H1 (cell line): ENCODE data around the gene MASP1. TPM values are rescaled to one million over a fixed set of nuclear protein-coding genes. Genes with fewer than 3 reads are reported as not detected.

Source experiments
- CTCF ChIA-PET: fragments of 300-600 bp; sonication (Branson Sonifier 250); formaldehyde crosslinking; loops from one replicate; lab custom pipeline; 2021; ENCODE audit not compliant: partially characterized antibody; lab: Charles Lee
- POLR2A ChIA-PET: fragments of 300-600 bp; sonication (Branson Sonifier 250); formaldehyde crosslinking; loops from one replicate; lab custom pipeline; 2021; ENCODE audit warnings: inconsistent platforms; ENCODE audit not compliant: partially characterized antibody; lab: Charles Lee
- DNase-seq, 2 experiments: peaks; one replicate each; pipeline versions ENCODE4 v3.0.0 to v3.0.0-alpha.2; 2010 to 2022; ENCODE audit warnings: low spot score in 2 of 2, low read depth in 1 of 2, mixed read lengths in 1 of 2
- FAIRE-seq: peaks from 2 replicates; lab custom pipeline; 2011; peaks lifted over from hg19 to GRCh38; lab: Jason Lieb, UNC
- H2AFZ ChIP-seq: 2 replicates; pipeline ENCODE4 v1.8.1; 2012; ENCODE audit warnings: low read length, inconsistent platforms
- H2AK5ac ChIP-seq: 2 replicates; pipeline ENCODE4 v1.6.1; 2013; ENCODE audit warnings: low read depth, low read length
- H2BK120ac ChIP-seq: replicated peaks from 2 replicates; pipeline ENCODE3; 2013; ENCODE audit warnings: low read depth, low read length, inconsistent platforms
- H2BK12ac ChIP-seq: 2 replicates; pipeline ENCODE4 v1.6.1; 2013; ENCODE audit warnings: low read depth, low read length
- H2BK15ac ChIP-seq: 2 replicates; pipeline ENCODE4 v1.6.1; 2013; ENCODE audit warnings: low read length
- H2BK20ac ChIP-seq: 2 replicates; pipeline ENCODE4 v1.6.1; 2013; ENCODE audit warnings: low read length
- H2BK5ac ChIP-seq: 2 replicates; pipeline ENCODE4 v1.6.1; 2013; ENCODE audit warnings: low read depth, low read length
- H3K14ac ChIP-seq: 2 replicates; pipeline ENCODE4 v1.6.1; 2013; ENCODE audit warnings: inconsistent platforms; ENCODE audit not compliant: insufficient read length
- H3K18ac ChIP-seq: 2 replicates; pipeline ENCODE4 v1.6.1; 2013; ENCODE audit warnings: low read length; ENCODE audit errors: extremely low read depth
- H3K23ac ChIP-seq: 2 replicates; pipeline ENCODE4 v1.6.1; 2013; ENCODE audit warnings: inconsistent platforms; ENCODE audit not compliant: insufficient read length
- H3K23me2 ChIP-seq: 2 replicates; pipeline ENCODE4 v1.6.1; 2013; ENCODE audit warnings: low read depth, low read length
- H3K27ac ChIP-seq: 2 replicates; pipeline ENCODE4 v1.6.1; 2011; ENCODE audit warnings: low read depth, low read length, inconsistent platforms
- H3K27me3 ChIP-seq, 4 experiments: replicated peaks in 1 of 4; 1 replicate in 1 of 4; 2 replicates in 3 of 4; pipeline versions ENCODE4 v1.6.1 to v1.8.1; 2011 to 2013; ENCODE audit warnings: low read length in 3 of 4, mild to moderate bottlenecking in 3 of 4, inconsistent platforms in 2 of 4, mixed read lengths in 2 of 4, moderate library complexity in 1 of 4; ENCODE audit not compliant: control insufficient read depth in 3 of 4, insufficient read depth in 3 of 4; ENCODE audit errors: extremely low read depth in 1 of 4
- H3K36me3 ChIP-seq, 4 experiments: 2 replicates each; pipeline versions ENCODE4 v1.6.1 to v1.8.1; 2011 to 2013; ENCODE audit warnings: mild to moderate bottlenecking in 4 of 4, low read length in 3 of 4, moderate library complexity in 2 of 4, control low read depth in 1 of 4, inconsistent platforms in 1 of 4; ENCODE audit not compliant: insufficient read depth in 4 of 4, control insufficient read depth in 2 of 4
- H3K4ac ChIP-seq: replicated peaks from 2 replicates; pipeline ENCODE3; 2013; ENCODE audit warnings: low read length, low read depth, mixed read lengths, inconsistent platforms; ENCODE audit not compliant: insufficient read length
- H3K4me1 ChIP-seq, 4 experiments: replicated peaks in 1 of 4; 1 replicate in 1 of 4; 2 replicates in 3 of 4; pipeline versions ENCODE4 v1.6.1 to v1.8.1; 2011 to 2013; ENCODE audit warnings: low read length in 3 of 4, inconsistent platforms in 2 of 4, mixed read lengths in 1 of 4; ENCODE audit not compliant: insufficient read depth in 4 of 4, control insufficient read depth in 3 of 4
- H3K4me2 ChIP-seq, 2 experiments: 2 replicates each; pipeline versions ENCODE4 v1.6.1 to v1.8.1; 2011 to 2013; ENCODE audit warnings: low read depth in 2 of 2, low read length in 2 of 2, control low read depth in 1 of 2, inconsistent platforms in 1 of 2, mild to moderate bottlenecking in 1 of 2; ENCODE audit not compliant: insufficient read depth in 1 of 2
- H3K4me3 ChIP-seq, 4 experiments: fragments of 200-600, 300-600 bp in 1 of 4; sonication (generic), shearing (Covaris generic), sonication (Bioruptor Twin) in 1 of 4; 2 replicates each; pipeline versions ENCODE4 v1.5.1 to v1.8.1; 2011 to 2016; ENCODE audit warnings: low read length in 4 of 4, low read depth in 3 of 4, control low read depth in 2 of 4, inconsistent platforms in 2 of 4, mild to moderate bottlenecking in 2 of 4, mixed read lengths in 1 of 4, moderate library complexity in 1 of 4; ENCODE audit not compliant: insufficient read depth in 2 of 4; ENCODE audit errors: extremely low read depth in 1 of 4
- H3K56ac ChIP-seq: replicated peaks from 2 replicates; pipeline ENCODE3; 2013; ENCODE audit warnings: low read depth, mild to moderate bottlenecking, mixed read lengths, low read length, inconsistent platforms; ENCODE audit not compliant: insufficient read length
- H3K79me1 ChIP-seq: 2 replicates; pipeline ENCODE4 v1.6.1; 2013; ENCODE audit warnings: low read depth, low read length, control low read depth
- H3K79me2 ChIP-seq, 2 experiments: 2 replicates each; pipeline versions ENCODE4 v1.6.1 to v1.8.1; 2012 to 2013; ENCODE audit warnings: low read length in 2 of 2, mild to moderate bottlenecking in 2 of 2, inconsistent platforms in 1 of 2; ENCODE audit not compliant: insufficient read depth in 2 of 2, control insufficient read depth in 1 of 2
- H3K9ac ChIP-seq, 4 experiments: replicated peaks in 1 of 4; 1 replicate in 1 of 4; 2 replicates in 3 of 4; pipeline versions ENCODE4 v1.6.1 to v1.8.1; 2011 to 2013; ENCODE audit warnings: low read depth in 3 of 4, low read length in 3 of 4, control low read depth in 2 of 4, mild to moderate bottlenecking in 2 of 4, moderate library complexity in 2 of 4, inconsistent platforms in 1 of 4; ENCODE audit errors: extremely low read depth in 1 of 4
- H3K9me3 ChIP-seq, 2 experiments: 2 replicates each; pipeline versions ENCODE4 v1.6.1 to v1.8.1; 2012 to 2013; ENCODE audit warnings: mild to moderate bottlenecking in 2 of 2, moderate library complexity in 2 of 2, control low read depth in 1 of 2, inconsistent platforms in 1 of 2, low read depth in 1 of 2, low read length in 1 of 2, mixed read lengths in 1 of 2; ENCODE audit not compliant: insufficient read depth in 2 of 2
- H4K20me1 ChIP-seq, 2 experiments: replicated peaks in 1 of 2; 2 replicates each; pipeline versions ENCODE3 to v1.8.1; 2011 to 2013; ENCODE audit warnings: inconsistent platforms in 2 of 2, low read length in 2 of 2, mild to moderate bottlenecking in 1 of 2; ENCODE audit not compliant: insufficient read depth in 2 of 2, control insufficient read depth in 1 of 2
- H4K5ac ChIP-seq: 2 replicates; pipeline ENCODE4 v1.6.1; 2013; ENCODE audit warnings: low read length, low read depth, mixed read lengths, inconsistent platforms; ENCODE audit not compliant: insufficient read length
- H4K8ac ChIP-seq: 2 replicates; pipeline ENCODE4 v1.8.0; 2013; ENCODE audit warnings: mild to moderate bottlenecking, moderate library complexity, low read length, inconsistent platforms; ENCODE audit not compliant: insufficient read depth; ENCODE audit errors: extremely low read depth
- H4K91ac ChIP-seq: replicated peaks from 2 replicates; pipeline ENCODE3; 2013; ENCODE audit warnings: low read length, mixed read lengths, inconsistent platforms; ENCODE audit not compliant: insufficient read length
- ATF2 ChIP-seq: IDR thresholded peaks from 2 replicates; pipeline ENCODE4 v1.6.1; 2012; ENCODE audit warnings: low read length, inconsistent platforms
- HDAC6 ChIP-seq: IDR thresholded peaks from one replicate; pipeline ENCODE4 v1.7.1; 2012; ENCODE audit warnings: low read depth, mild to moderate bottlenecking, inconsistent platforms, low read length, moderate library complexity
- RBBP5 ChIP-seq: IDR thresholded peaks from 2 replicates; pipeline ENCODE4 v1.7.1; 2012; ENCODE audit warnings: low read depth, mild to moderate bottlenecking, inconsistent platforms, low read length, moderate library complexity, borderline replicate concordance
- SUZ12 ChIP-seq: fragments of 200-600 bp; sonication (generic); IDR thresholded peaks from 2 replicates; pipeline ENCODE4 v1.6.1; 2012; ENCODE audit warnings: mild to moderate bottlenecking, inconsistent platforms, low read length, moderate library complexity, mixed read lengths
- WGBS, 2 experiments: shearing (Covaris generic) in 1 of 2; methylation state at CpG; one replicate each; pipeline versions ENCODE4 v1.1.6 to v1.1.7; 2013 to 2015; ENCODE audit warnings: low lambda C conversion rate in 2 of 2, mixed read lengths in 2 of 2, inconsistent platforms in 1 of 2, low coverage in 1 of 2, missing lambda C conversion rate in 1 of 2; ENCODE audit not compliant: insufficient replicate concordance in 2 of 2, insufficient coverage in 1 of 2, insufficient read length in 1 of 2; ENCODE audit errors: extremely low coverage in 1 of 2, missing lambda C conversion rate in 1 of 2; 5-methylcytosine and 5-hydroxymethylcytosine counted together
- polyA plus RNA-seq, 7 experiments: library from polyadenylated mRNA; depleted of rRNA in 3 of 7; stranded (reverse) in 5 of 7; unstranded in 2 of 7; fragments of >200 nt in 5 of 7; fragments of 200-250 nt in 2 of 7; gene quantifications; 1 replicate in 5 of 7; 2 replicates in 1 of 7; 4 replicates in 1 of 7; pipeline versions ENCODE4 v1.2.1 to v1.2.3, GENCODE V29; 2011 to 2013; ENCODE audit warnings: missing spikeins in 2 of 7, mixed read lengths in 2 of 7
- total RNA-seq: library from RNA; stranded (reverse); fragmentation: NEBNext Ultra II Directional; extraction: Animal tissue kit (Norgen Biotek cat#: 25700); gene quantifications from 2 replicates; pipeline ENCODE4 v1.2.1, GENCODE V29; 2021
- TF ChIP-seq, protein P1 (sequence below): IDR thresholded peaks from 2 replicates; pipeline ENCODE4 v1.6.1; 2011; ENCODE audit warnings: low read depth, mild to moderate bottlenecking, low read length; ENCODE audit not compliant: insufficient read depth
- TF ChIP-seq, protein P2 (sequence below): IDR thresholded peaks from 2 replicates; pipeline ENCODE4 v1.6.1; 2012; ENCODE audit warnings: inconsistent platforms

Gene MASP1
- total and polyA plus RNA-seq, 2 of the 8 experiments (the other 6 are each of a cell fraction or from before 2014, with no cell fraction given), result 2.7 to 3.5 TPM

DNA sequence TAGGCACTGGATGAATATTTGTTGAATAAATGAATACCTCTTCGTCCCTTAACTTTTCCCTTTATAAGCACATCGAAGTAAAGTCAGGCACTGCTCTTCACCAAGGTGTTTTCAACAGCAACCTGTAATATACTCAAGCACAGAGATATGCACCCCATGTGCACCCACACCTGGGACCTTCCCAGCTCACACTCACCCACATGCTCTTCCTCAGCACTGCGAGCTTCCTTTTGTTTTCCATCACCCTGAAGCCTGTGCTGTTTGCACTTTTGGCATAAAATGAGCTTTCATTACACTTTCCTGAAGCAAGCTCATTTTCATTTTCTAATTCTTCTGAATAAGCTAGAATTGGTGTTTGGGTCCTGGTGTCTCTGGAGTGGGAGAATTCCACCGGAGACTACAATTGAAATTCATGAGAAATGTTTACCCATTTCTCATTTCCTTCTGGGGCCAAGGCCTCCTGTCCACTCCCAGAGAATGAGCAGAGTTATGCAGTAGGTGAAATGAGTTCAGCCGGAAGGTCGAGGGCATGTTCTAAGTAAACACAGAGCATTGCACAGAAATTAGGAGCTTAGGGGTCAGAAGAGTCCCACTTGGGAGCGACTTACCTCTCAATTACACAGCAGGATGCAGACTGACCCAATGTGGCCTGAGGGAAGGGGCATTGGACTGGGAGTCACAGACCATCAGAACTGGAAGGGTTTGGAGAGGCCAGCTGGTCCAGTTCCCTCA lies 15.0 kb downstream of the MASP1 start:
- CTCF ChIA-PET, result interaction anchor here (0.6 to 6.6 kb wide), 14 partner anchors 12 to 1762 kb away, joined by 3 to 49 read pairs (median 6); partner anchors contain the start of gene RPL39L
- Histone ChIP-seq H2AK5ac (peak overlapping the region; percentile 57; the same call in 1 of the 2 replicates), H3K9me3 (no peaks in the 10 kb centered on the region), H4K8ac (no peak overlapping the region), H3K27ac (no peak overlapping the region), H3K56ac (no peak overlapping the region), H3K18ac (peak overlapping the region; percentile 39; the same call in 1 of the 2 replicates), H2AFZ (no peak overlapping the region), H3K4me3 (no peak overlapping the region), H3K36me3 (no peaks in the 10 kb centered on the region), H2BK120ac (peak overlapping the region; percentile 6), H4K91ac (peak overlapping the region; percentile 48), H3K79me2 (no peaks in the 10 kb centered on the region), H2BK15ac (peak overlapping the region; percentile 53; the same call in 1 of the 2 replicates), H3K4me2 (no peak overlapping the region), H3K23ac (no peak overlapping the region), H3K27me3 (no peaks in the 10 kb centered on the region), H4K5ac (no peak overlapping the region), H3K14ac (no peak overlapping the region), H3K23me2 (no peaks in the 10 kb centered on the region), H3K79me1 (no peaks in the 10 kb centered on the region), H2BK5ac (no peak overlapping the region), H3K4ac (no peak overlapping the region), H4K20me1 (no peaks in the 10 kb centered on the region), H2BK20ac (peak overlapping the region; percentile 83), H3K9ac (peak overlapping the region in 1 of 4 experiments; percentile 28; a peak in 2 of 7 replicates), H2BK12ac (peak overlapping the region; percentile 40; the same call in 1 of the 2 replicates), H3K4me1 (peaks cover 7 to 18% (median 15%) of the 10 kb centered on the region in 4 experiments)
- TF ChIP-seq, protein P1, sequence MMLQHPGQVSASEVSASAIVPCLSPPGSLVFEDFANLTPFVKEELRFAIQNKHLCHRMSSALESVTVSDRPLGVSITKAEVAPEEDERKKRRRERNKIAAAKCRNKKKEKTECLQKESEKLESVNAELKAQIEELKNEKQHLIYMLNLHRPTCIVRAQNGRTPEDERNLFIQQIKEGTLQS, result no peak
- TF ChIP-seq SUZ12 (no peak), ATF2 (no peak), RBBP5 (no peak), HDAC6 (no peak)
- TF ChIP-seq, protein P2, sequence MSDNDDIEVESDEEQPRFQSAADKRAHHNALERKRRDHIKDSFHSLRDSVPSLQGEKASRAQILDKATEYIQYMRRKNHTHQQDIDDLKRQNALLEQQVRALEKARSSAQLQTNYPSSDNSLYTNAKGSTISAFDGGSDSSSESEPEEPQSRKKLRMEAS, result 0 out of 2 replicates have a peak, but pooled peaks have one; percentile 12
- DNase-seq, result no peak
- FAIRE-seq, result no peak
- POLR2A ChIA-PET, result interaction anchor here (0.5 to 2.0 kb wide), 4 partner anchors 15 to 347 kb away, joined by 3 to 5 read pairs (median 3); partner anchors contain the start of gene MASP1
- WGBS, 2 experiments, result 87% methylated on average over 7 of the region's 7 CpGs; no CpG with 5 or more reads in 1 of the 2 experiments
